Measurements from ENCODE around the gene SOWAHA.
"Not testable (repeated sequence)": the region's sequence is repeated elsewhere in the genome, so short reads cannot be mapped to it uniquely, and the experiment has no call there.

SOWAHA gene

GRCh38 chr5:132778129-132778528 lies 35.0 kb upstream of the SOWAHA start:
- no peak for DNase-seq

- DNase-seq = no peak
Measured at GRCh38 chr5:132778856-132779255, 34.2 kb upstream of the SOWAHA start.

- no peak for DNase-seq
Measured at GRCh38 chr5:132779961-132780360, 33.1 kb upstream of the SOWAHA start.

GRCh38 chr5:132780577-132780976 lies 32.5 kb upstream of the SOWAHA start:
- no peak for DNase-seq

- no peak for DNase-seq
Measured at GRCh38 chr5:132781029-132781428, 32.1 kb upstream of the SOWAHA start.

GRCh38 chr5:132782101-132782500 lies 31.0 kb upstream of the SOWAHA start:
- no peak for DNase-seq

GRCh38 chr5:132785365-132785764 lies 27.7 kb upstream of the SOWAHA start:
- DNase-seq = no peak

- no peak for DNase-seq
Measured at GRCh38 chr5:132785864-132786263, 27.2 kb upstream of the SOWAHA start.

- no peak for DNase-seq
Measured at GRCh38 chr5:132787076-132787475, 26.0 kb upstream of the SOWAHA start.

GRCh38 chr5:132788508-132788907 lies 24.6 kb upstream of the SOWAHA start:
- DNase-seq = no peak

GRCh38 chr5:132788990-132789886 lies 23.9 kb upstream of the SOWAHA start:
- DNase-seq = no peak

GRCh38 chr5:132790201-132790865 lies 22.8 kb upstream of the SOWAHA start:
- no peak for DNase-seq

- no peak for DNase-seq
Measured at GRCh38 chr5:132791026-132791425, 22.1 kb upstream of the SOWAHA start.

GRCh38 chr5:132797651-132798050 lies 15.5 kb upstream of the SOWAHA start:
- no peak for DNase-seq

GRCh38 chr5:132799392-132799791 lies 13.7 kb upstream of the SOWAHA start:
- DNase-seq = no peak

GRCh38 chr5:132800545-132800944 lies 12.6 kb upstream of the SOWAHA start:
- DNase-seq = no peak

- DNase-seq = no peak
Measured at GRCh38 chr5:132802044-132802684, 10.9 kb upstream of the SOWAHA start.

GRCh38 chr5:132802685-132803066 lies 10.4 kb upstream of the SOWAHA start:
- not testable (repeated sequence) for DNase-seq

- not testable (repeated sequence) for DNase-seq
Measured at GRCh38 chr5:132804219-132804618, 8.9 kb upstream of the SOWAHA start.

GRCh38 chr5:132805872-132806271 lies 7.2 kb upstream of the SOWAHA start:
- not testable (repeated sequence) for DNase-seq

- DNase-seq = not testable (repeated sequence)
Measured at GRCh38 chr5:132806804-132807162, 6.3 kb upstream of the SOWAHA start.

GRCh38 chr5:132807163-132807838 lies 5.8 kb upstream of the SOWAHA start:
- DNase-seq = no peak

- no peak for DNase-seq
Measured at GRCh38 chr5:132808448-132808847, 4.7 kb upstream of the SOWAHA start.

Measured in NCI-H748 treated with DMSO at 0.1 percent for 48 hours (cell line).